Esophagus muscularis mucosa (tissue), 4 donors: Measurements from ENCODE around the gene ATP1B1.

Experiments used
- EP300 ChIP-seq: sonication (generic); formaldehyde crosslinking; IDR thresholded peaks from one replicate; pipeline ENCODE4 v1.6.1; 2017; ENCODE audit warnings: antibody characterized with exemption
- POLR2A ChIP-seq: fragments of 450-650 bp; IDR thresholded peaks from one replicate; pipeline ENCODE4 v1.6.1; 2017; ENCODE audit warnings: antibody characterized with exemption, moderate library complexity, mild to moderate bottlenecking, low read depth
- POLR2AphosphoS5 ChIP-seq, 2 donors: sonication (generic); formaldehyde crosslinking; IDR thresholded peaks; one replicate each; pipeline ENCODE4 v1.6.1; 2017; ENCODE audit warnings: antibody characterized with exemption in 2 of 2
- TF ChIP-seq, protein P1 (sequence below), 3 experiments: fragments of 200-600 bp in 2 of 3; fragments of 450-650 bp in 1 of 3; sonication (generic) in 2 of 3; IDR thresholded peaks; one replicate each; pipeline ENCODE4 v1.5.1; 2017 to 2019; ENCODE audit warnings: antibody characterized with exemption in 3 of 3, mild to moderate bottlenecking in 2 of 3, moderate library complexity in 1 of 3

DNA sequence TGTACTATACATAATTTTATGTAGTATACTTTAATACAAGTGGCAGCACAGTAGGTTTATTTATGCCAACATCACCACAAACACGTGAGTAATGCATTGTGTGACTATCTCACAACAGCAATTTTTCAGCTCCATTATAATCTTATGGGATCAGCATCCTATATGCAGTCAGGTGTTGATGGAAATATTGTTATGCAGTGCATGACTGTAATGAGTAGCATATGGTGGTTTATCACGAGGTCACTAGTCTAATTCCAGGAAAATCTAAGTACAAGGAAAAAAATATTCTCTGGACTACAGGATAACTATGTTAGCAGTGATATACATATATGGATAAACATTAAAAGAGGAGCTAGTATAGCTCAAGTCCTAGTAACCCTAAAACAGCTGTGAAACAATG lies 69.0 kb downstream of the ATP1B1 start:
- no peak for TF ChIP-seq EP300
- no peak for TF ChIP-seq POLR2A
- no peak for TF ChIP-seq POLR2AphosphoS5 (IDR thresholded peaks at IDR 0.05)
- TF ChIP-seq, protein P1, sequence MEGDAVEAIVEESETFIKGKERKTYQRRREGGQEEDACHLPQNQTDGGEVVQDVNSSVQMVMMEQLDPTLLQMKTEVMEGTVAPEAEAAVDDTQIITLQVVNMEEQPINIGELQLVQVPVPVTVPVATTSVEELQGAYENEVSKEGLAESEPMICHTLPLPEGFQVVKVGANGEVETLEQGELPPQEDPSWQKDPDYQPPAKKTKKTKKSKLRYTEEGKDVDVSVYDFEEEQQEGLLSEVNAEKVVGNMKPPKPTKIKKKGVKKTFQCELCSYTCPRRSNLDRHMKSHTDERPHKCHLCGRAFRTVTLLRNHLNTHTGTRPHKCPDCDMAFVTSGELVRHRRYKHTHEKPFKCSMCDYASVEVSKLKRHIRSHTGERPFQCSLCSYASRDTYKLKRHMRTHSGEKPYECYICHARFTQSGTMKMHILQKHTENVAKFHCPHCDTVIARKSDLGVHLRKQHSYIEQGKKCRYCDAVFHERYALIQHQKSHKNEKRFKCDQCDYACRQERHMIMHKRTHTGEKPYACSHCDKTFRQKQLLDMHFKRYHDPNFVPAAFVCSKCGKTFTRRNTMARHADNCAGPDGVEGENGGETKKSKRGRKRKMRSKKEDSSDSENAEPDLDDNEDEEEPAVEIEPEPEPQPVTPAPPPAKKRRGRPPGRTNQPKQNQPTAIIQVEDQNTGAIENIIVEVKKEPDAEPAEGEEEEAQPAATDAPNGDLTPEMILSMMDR (IDR thresholded peaks at IDR 0.05) = no peak
